Mucosa of rectum (tissue), 2 donors: ENCODE data around the gene FOXS1.
A peak's percentile ranks its signal among the peaks of the same experiment; 100 is the strongest.

Source experiments
- H3K27ac ChIP-seq, 2 donors: one replicate each; pipeline ENCODE4 v1.7.0; 2013; ENCODE audit warnings: inconsistent platforms in 2 of 2, low read depth in 2 of 2, low read length in 2 of 2
- H3K27me3 ChIP-seq, 2 donors: one replicate each; pipeline ENCODE4 v1.7.0; 2013; ENCODE audit warnings: low read length in 2 of 2; ENCODE audit not compliant: control insufficient read depth in 2 of 2, insufficient read depth in 2 of 2
- H3K36me3 ChIP-seq, 2 donors: one replicate each; pipeline ENCODE4 v1.7.0; 2013; ENCODE audit warnings: low read length in 2 of 2; ENCODE audit not compliant: control insufficient read depth in 2 of 2, insufficient read depth in 2 of 2
- H3K4me1 ChIP-seq, 2 donors: one replicate each; pipeline ENCODE4 v1.7.0; 2013; ENCODE audit warnings: low read length in 2 of 2, mild to moderate bottlenecking in 1 of 2; ENCODE audit not compliant: control insufficient read depth in 2 of 2, insufficient read depth in 2 of 2
- H3K4me3 ChIP-seq, 2 donors: one replicate each; pipeline ENCODE4 v1.7.0; 2013; ENCODE audit warnings: low read length in 2 of 2
- H3K9ac ChIP-seq, 2 donors: one replicate each; pipeline ENCODE4 v1.7.0; 2013; ENCODE audit warnings: low read length in 2 of 2, low read depth in 1 of 2, mild to moderate bottlenecking in 1 of 2
- H3K9me3 ChIP-seq, 2 donors: one replicate each; pipeline ENCODE4 v1.7.0; 2013; ENCODE audit warnings: low read length in 2 of 2; ENCODE audit not compliant: control insufficient read depth in 2 of 2
- donor health status: healthy.
- donor health status: Normal muscosa, but diverticular disease.

Gene FOXS1

DNA sequence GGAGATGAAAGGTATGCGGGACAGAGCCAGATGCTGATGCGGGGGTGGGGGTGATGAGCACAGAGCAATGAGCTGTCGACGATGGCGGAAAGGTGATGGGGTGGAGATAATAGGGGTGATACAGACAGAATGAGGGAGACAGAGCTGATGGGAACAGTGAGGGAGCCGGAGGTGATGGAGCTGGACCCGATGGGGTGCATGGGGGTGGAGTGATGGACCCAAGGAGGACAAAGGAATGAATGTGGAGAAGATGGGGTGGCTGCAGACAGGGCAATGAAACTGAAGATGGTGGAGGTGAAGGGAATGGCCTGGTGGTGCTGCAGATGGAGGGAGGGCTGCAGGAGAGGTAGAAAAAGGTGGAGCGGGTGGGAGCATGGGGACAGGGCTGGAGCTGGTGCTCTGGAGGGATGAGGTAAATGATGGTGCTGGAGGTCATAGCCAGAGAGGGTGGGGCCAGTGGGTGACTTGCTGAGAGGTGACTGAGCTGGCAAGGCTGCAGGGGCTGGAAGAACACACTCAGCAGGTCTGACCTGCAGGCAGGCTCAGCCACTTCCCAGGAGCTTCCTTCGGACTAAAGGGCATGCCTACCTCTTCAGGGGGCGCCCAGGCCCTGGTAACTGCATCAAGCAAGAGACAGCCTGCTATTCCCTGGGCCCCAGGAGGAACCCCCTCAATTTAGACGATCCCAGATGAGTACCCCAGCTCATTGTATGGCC lies 6.0 kb upstream of the FOXS1 start:
- Histone ChIP-seq H3K27ac (no peak overlapping the region), H3K9me3 (no peaks in the 10 kb centered on the region), H3K4me3 (no peak overlapping the region), H3K36me3 (no peaks in the 10 kb centered on the region), H3K27me3 (peaks cover 8 to 21% of the 10 kb centered on the region in 2 donors), H3K4me1 (peaks cover 0 to 2% of the 10 kb centered on the region in 2 donors), H3K9ac (no peak overlapping the region)

DNA sequence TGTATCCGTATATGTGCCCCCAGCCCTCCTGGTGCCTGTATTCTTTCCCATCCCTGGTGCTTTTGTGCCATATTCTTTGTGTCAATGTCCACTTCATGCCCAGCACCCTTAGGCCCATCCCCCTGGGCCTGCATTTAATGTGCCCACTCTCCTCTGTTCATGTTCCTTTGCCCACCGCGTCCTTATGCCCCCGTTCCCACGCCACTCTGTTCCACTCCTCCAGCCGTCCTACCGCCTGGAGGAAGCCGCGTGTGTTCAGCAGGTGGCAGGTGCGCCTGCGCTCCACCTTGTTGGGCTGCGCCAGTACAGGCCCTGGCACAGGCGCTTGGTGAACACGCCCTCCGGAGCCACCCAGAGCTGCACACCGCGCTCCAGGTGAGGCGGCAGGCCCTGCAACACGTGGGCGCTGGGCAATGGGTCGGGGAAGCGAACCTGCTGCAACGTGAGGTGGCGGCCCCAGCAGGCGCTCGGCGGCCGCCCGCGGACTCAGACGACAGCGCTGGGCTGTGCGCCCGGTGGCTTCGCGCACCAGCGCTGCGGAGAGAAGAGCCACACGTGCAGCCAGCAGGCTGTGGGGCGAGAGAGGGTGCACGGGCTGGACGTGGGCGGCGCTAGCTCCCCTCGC lies 4.0 kb upstream of the FOXS1 start:
- peaks cover 5 to 17% of the 10 kb centered on the region in 2 donors for H3K27me3 ChIP-seq
- H3K36me3 ChIP-seq, result no peaks in the 10 kb centered on the region
- no peak overlapping the region for H3K9ac ChIP-seq
- H3K4me1 ChIP-seq, result peaks cover 0 to 2% of the 10 kb centered on the region in 2 donors
- no peak overlapping the region for H3K27ac ChIP-seq
- H3K4me3 ChIP-seq, result no peak overlapping the region
- H3K9me3 ChIP-seq, result no peaks in the 10 kb centered on the region

DNA sequence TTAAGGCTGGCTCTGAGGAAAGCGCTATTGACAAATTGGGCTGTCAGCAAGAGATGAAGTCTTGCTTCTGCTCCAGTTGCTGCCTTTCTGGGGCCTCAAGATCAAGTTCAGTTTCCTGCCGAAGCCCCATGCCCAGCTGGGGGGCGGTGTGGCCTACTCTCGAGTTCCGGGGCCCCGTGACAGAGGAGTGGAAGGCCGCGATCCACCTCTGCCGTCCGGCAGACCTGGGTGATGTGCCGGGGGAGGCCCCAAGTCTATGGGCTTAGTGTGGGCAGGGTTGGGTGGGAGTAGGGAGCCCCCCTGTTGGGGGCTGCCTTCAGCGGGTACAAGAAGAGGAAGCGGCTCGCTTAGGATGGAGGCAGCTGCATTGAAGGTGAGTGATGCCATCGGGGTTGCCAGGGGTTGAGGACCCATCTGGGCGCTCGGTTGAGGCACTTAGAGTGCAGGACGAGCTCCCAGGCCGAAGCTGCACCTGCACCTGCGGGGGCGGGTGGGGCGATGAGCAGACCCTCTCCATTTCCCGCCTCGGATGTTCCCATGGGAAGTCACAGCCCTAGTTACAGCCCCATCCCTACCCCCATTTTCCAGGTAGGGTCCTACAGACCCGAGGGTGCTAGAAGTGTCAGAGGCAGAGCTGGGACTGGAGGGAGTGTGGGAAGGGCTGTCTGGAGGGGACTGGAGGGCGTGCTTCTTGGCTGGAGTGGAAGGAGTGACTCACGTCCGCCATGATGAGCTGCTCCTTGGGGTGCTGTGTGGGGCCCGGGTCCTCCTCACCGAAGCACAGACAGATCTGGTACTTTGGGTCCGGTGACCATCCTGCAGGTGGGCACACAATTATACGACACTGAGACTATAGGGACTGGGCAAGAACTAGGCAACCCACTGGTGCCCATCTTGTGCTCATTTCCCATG lies 2.9 kb upstream of the FOXS1 start:
- Histone ChIP-seq H3K36me3 (no peaks in the 10 kb centered on the region), H3K4me1 (peaks cover 0 to 2% of the 10 kb centered on the region in 2 donors), H3K27ac (no peak overlapping the region), H3K4me3 (no peak overlapping the region), H3K27me3 (peaks cover 5 to 15% of the 10 kb centered on the region in 2 donors), H3K9me3 (no peaks in the 10 kb centered on the region), H3K9ac (no peak overlapping the region)

DNA sequence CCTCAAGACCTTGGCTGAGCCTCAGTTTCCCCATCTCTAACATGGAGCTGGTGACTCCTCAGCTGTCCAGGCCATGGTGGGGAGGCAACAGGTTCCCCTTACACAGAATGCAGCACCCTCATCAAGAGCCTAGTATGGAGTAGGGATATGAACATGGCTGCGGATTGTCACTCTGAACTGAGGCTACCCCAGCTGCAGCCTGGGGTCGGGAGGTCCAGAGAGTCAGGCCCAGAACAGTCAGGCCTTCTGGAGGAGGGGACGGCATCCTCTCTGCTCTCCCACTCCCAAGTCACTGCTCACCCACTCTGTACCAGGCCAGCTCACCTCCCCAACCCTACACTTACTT lies 1.4 kb upstream of the FOXS1 start:
- H3K36me3 ChIP-seq, result no peaks in the 10 kb centered on the region
- H3K9me3 ChIP-seq, result no peaks in the 10 kb centered on the region
- H3K4me1 ChIP-seq, result peaks cover 0 to 2% of the 10 kb centered on the region in 2 donors
- no peak overlapping the region for H3K4me3 ChIP-seq
- no peak overlapping the region for H3K27ac ChIP-seq
- peaks cover 5 to 15% of the 10 kb centered on the region in 2 donors for H3K27me3 ChIP-seq
- H3K9ac ChIP-seq, result no peak overlapping the region

DNA sequence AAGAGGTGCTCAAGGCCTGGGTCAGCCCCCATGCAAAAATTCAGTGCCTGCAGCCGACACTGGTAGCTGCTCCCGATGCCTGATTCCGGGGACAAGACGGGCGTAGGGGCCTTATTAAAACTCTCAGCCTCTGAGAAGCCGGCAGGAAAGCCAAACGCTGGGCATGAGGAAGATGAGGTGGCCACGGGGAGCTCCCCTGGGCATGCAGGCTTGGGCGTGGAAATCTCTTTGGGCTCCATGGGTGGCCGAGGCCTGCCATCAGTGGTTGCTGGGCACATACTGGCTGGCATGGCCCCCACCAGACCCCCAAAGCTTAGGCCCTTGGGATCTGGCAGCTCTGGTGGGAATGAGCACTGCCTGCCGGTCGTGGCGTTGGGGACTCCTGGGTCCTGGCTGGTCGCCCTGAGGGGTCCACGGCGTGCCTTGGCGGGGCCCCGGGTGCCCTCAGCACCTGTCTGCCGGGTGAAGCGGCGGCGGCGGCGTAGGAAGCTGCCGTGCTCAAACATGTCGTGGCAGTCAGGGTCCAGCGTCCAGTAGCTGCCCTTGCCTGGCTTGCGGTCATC lies 586 bp downstream of the FOXS1 start:
- Histone ChIP-seq H3K27me3 (peaks cover 2% of the 10 kb centered on the region in 2 donors), H3K4me1 (peaks cover 0 to 2% of the 10 kb centered on the region in 2 donors), H3K27ac (no peak overlapping the region), H3K9ac (peak overlapping the region in 1 of 2 donors; percentile 10), H3K36me3 (no peaks in the 10 kb centered on the region), H3K9me3 (no peaks in the 10 kb centered on the region), H3K4me3 (no peak overlapping the region)

DNA sequence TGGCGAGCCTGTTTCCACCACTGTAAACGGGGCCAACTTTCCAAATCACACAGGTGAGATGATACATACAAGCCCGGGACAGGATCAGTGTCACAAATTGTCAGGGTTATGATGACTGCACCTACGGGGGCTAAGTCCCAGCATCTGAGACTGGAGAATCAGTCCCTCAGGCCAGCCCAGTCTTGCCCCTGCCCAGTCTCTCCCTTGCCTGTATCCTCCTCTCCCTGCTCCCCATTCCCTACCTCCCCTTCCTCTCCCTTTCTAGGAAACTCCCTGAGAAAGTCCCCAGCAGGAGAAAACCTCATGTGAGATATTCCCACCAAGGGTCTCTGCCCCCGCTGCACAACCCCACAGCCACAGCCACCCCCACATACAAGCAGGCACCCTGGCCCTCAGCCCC lies 1.5 kb downstream of the FOXS1 start:
- Histone ChIP-seq H3K9ac (no peak overlapping the region), H3K9me3 (no peaks in the 10 kb centered on the region), H3K27me3 (no peaks in the 10 kb centered on the region), H3K36me3 (no peaks in the 10 kb centered on the region), H3K27ac (no peak overlapping the region), H3K4me1 (no peaks in the 10 kb centered on the region), H3K4me3 (peak overlapping the region in 1 of 2 donors; percentile 20)

DNA sequence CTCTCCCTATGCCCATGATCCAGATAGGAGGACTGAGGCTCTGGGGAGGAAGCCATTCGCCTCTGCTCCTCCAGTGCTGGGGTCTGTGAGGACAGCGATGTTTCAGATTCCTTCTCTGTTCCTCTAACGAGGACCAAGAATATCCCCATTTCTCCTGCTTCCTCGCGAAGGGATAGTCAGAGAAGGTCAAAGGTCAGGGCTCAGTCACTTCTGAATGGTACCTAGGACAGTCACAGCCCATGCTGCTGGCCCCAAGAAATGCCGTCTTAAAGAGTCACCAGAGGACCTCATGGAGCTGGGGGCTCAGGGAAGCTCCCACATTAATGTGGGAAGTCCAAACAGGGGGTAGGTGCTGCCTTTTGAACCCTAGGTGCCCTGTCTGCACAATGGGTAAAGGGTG lies 2.1 kb downstream of the FOXS1 start:
- H3K4me3 ChIP-seq, result no peak overlapping the region
- H3K27ac ChIP-seq, result no peak overlapping the region
- H3K9ac ChIP-seq, result no peak overlapping the region

DNA sequence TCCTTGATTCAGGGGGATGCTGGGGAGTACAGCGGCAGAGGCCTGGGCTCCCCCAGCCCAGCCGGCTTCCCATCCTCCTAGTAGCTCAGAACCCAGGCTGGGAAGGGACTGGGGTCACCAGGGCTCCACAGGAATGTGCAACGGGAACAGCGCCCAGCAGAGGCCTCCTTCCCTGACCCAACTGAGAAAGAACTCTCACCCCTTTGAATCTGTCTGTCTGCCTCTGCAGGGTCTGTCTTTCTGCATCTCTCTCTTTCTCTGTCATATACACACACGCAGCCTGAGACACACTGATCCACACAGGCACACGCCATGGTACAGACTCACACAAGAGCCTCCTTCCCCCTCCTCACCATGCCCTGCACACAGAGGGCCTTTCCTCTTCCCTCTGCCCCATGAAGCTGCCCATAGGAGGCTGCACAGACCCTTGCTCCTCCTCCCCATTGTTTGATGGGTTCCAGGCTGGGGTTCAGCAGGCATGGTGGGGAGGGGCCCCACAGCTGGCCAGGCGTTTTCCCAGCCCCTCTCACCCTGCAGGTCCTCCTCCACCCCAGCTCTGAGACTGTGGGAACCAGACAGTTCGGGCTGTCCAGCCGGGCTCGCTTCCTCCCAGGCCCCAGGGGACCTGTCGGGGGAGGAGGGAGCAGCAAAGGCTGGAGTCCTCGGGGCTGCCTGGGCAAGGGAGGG lies 2.8 kb downstream of the FOXS1 start:
- H3K27me3 ChIP-seq, result no peaks in the 10 kb centered on the region
- H3K36me3 ChIP-seq, result no peaks in the 10 kb centered on the region
- H3K9me3 ChIP-seq, result no peaks in the 10 kb centered on the region
- no peak overlapping the region for H3K27ac ChIP-seq
- no peak overlapping the region for H3K9ac ChIP-seq
- peaks cover 0 to 2% of the 10 kb centered on the region in 2 donors for H3K4me1 ChIP-seq
- no peak overlapping the region for H3K4me3 ChIP-seq

More for the DNA sequence above, 2.1 kb downstream of the FOXS1 start:
- H3K4me1 ChIP-seq, result no peaks in the 10 kb centered on the region
- H3K36me3 ChIP-seq, result no peaks in the 10 kb centered on the region
- no peaks in the 10 kb centered on the region for H3K27me3 ChIP-seq
- H3K9me3 ChIP-seq, result no peaks in the 10 kb centered on the region

DNA sequence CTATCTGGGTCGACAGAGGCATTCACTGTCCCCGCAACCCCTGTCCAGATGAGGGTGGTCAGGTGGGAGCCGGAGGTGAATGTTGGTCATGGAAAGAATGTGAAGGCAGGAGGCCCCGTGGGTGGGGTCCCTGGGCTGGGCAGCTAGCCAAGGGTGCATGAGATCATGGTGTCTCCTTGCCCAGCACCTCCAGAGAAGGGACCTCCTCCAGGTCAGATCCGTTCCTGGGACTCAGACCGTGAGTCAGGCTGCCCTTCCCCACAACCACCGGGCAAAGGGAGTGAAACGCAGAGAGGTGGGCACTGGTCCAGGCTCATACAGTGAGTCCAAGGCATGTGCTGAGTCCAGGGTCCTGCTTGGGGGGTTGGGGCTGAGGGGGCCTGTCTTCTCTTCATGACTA lies 3.5 kb downstream of the FOXS1 start:
- Histone ChIP-seq H3K9ac (no peak overlapping the region), H3K4me1 (peaks cover under 1 to 3% of the 10 kb centered on the region in 2 donors), H3K4me3 (no peak overlapping the region), H3K27ac (no peak overlapping the region), H3K9me3 (no peaks in the 10 kb centered on the region), H3K36me3 (no peaks in the 10 kb centered on the region), H3K27me3 (no peaks in the 10 kb centered on the region)
